ENCODE data around the gene SPOCK2.

GRCh38 chr10:72009425-72010081 is 78.8 kb downstream of the SPOCK2 start:
- TF ChIP-seq CTCF (IDR thresholded peaks at IDR 0.05) (no peak), POLR2A (IDR thresholded peaks at IDR 0.05) (no peak)
